DMS 273 (cell line): ENCODE measurements around the gene B4GALT4.
"Not testable (repeated sequence)": the region's sequence is repeated elsewhere in the genome, so short reads cannot be mapped to it uniquely, and the experiment has no call there.

Experiments used
- DNase-seq: peaks from one replicate; lab custom pipeline; 2025; ENCODE audit not compliant: unreplicated experiment; lab: John Stamatoyannopoulos, UW

Gene B4GALT4

DNA sequence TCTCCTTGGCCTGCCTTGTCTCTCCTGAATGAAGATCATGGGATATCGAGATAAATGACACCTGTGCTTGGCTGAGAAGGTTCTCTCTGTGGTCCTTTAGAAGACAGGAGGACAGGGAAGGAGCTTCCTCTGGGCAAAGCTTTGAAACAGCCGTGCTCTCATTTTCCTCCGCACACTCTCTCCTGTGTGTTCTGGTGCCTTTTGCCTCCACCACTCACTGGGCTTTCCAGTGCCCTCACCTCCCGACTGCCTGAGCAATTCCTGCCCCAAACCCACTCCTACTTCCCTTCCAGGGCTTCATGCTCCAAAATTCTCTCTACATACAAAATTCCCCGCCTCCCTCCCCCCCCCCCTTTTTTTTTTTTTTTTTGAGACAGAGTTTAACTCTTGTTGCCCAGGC, 35.0 kb downstream of the B4GALT4 start:
- DNase-seq: no peak

DNA sequence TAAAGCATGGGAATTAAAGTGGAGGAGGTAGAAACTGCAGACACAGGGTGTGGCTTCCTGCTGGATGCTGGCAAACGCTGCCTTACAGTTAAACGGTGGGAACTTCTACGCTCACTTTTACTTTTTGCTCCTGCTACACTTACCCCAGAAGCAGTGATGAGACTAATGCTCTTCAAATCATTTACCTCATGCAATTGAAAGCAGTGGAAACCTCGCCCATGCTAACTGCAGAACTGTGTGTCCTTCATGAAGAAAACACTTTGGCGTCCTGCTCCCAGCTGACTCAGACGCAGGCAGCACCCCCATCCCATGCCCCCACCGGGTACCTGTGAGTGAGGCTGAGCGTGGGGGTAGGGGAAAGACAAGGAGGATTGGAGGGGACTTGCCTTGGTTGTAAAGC, 35.5 kb downstream of the B4GALT4 start:
- DNase-seq: no peak

DNA sequence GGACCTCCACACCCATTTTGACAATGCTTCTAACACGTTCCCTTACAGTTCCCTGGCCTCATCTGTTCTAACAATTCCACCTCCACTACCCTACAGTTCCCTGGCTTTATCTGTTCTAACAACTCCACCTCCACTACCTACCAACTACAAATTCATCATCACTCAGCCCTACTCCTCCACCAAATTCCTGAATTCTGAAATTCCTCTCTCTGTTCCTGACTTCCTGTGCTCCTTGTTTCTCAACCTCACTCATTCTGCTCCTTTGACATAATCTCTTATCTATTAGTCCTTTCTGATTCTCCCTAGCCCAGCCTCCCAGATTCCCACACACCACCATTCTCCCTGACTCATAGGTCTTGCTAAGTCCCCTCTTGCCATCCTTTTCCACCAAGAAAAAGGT, 44.8 kb downstream of the B4GALT4 start:
- DNase-seq: no peak

DNA sequence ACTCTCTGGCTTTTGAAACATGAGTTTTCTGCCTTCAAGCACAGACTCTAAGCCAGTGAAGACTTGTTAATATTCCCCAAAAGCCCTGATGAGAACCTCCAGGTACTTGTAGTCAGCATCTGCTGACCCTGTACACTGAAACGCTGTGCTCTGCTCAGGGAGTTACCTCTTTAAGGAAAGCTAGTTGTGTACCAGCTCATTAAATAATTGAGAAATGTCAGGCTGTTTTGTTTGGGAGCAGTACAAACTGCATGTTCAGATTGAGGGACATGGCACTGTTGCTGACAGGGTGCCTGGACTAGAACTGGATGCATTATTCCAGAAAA, 45.6 kb downstream of the B4GALT4 start:
- DNase-seq: no peak

DNA sequence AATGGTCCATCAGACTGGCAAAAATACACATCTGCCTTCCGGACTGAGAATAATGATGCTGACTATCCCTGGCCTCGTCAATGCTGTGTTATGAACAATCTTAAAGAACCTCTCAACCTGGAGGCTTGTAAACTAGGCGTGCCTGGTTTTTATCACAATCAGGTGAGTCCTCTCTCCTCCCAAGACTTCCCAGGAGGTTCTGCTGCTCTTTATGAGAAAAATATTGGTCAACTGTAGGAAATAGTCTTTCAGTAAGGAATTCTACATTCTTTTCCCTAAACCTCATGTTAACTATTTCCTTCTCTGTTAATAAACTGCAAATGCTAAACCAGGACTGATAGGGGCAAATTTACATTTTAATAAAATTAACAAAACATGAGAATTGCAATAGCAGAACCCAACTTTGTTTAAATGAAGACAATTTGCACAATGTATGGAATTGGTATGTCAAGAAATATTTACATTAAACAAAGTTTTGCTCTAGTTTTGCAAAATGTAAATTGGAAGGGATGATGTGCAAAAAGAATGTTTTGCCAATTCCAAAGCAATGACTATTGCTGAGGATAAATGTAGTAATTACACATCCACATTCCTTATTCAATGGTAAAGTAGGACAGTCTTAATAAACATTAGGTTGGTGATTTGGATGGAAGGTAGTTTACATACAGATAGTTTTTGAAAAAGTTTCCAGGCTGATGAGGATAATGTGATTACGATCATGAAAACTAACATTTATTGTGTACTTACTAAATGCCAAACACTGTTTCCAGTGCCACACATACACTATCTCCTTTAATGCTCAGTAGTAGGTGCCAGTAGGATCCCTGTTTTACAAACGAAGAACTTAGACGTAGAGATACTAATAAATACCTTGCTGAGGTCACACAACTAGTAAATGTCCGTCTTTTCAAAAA, 46.2 kb downstream of the B4GALT4 start:
- no peak for DNase-seq

DNA sequence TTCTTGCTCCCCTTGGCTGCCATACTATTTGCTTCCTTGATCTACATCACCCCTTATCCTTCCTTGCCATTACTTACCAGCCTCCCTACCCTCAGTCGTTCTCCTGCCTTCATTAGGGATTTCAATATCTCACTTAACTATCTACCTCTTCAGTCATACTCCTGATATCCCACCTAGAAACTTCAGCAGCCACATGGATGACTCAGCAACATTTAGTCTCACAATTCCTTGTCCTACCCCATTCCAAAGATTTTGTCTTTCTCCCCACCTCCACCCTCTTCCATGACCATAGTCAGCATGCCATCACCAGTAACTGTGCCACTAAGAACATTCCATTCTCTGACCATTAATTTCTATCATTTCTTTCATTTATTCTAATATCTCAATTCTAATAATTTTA, 48.9 kb downstream of the B4GALT4 start:
- no peak for DNase-seq

DNA sequence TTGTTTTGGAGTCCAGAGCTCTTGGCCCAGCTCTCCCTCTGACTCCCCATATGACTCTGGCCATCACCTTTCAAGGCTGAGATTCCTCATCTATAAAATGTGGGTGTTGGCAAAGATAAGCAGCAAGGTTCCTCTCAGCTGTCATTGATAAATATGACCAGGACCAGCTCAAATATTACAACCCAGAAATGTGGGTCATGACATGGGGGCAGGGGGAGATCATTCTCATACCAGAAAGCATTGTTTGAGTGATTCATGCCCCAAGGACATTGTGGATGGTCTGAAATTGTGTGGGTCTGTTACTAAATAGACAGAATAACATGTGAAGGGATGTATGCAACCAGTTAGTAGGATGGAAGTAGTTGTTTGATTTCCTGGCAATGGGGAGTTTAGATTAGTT, 53.4 kb downstream of the B4GALT4 start:
- no peak for DNase-seq

DNA sequence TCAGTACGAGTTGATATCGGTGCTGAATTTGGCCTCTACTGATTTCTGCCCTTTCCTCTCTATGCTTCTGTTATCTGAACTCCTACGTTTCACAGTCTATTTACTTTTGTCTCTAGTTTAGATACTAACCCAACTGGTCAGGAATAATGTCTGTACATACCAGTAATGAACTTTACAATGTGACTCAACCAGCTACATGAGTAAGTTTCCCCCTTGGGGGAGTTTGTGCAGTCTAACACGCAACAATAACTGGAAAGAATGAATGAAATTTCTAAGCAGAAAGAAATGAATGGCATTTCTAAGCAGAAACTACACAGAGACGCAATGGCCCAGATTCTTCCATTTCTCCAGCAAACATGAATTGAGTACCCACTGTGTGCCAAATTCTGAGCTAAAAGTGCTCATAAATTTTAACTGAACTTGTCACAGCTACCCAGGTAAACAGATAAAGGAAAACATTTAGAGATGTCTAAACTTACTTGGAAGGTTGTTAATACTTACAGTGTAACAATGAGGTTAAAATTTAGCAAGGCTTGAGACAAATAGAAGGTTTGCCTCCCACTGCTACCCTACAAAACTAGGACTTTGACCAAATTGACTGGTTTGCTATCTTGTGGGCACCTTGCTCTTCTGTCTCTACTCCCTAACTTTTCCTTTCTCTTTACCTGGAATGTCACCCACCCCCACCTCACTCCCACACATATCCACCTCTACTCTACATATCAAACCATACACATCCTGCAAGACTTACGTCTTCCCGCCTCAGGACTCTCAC, 55.7 kb downstream of the B4GALT4 start:
- no peak for DNase-seq

DNA sequence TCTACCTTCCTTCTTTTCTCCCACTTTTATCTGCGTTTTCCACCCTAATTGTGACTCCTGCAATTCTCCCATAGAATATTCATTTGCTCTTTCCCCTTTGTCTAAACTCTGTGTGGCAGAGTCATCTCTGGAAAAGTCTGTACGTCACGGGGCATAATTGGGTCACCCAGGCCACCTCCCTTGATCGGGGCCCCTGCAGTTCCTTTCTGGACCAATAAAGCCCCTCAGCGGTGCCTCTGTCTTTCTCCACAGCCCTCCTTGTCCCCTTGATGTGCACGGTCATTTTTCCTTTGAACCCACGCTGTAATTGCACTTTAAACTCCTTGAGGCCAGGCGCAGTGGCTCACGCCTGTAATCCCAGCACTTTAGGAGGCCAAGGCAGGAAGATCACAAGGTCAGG, 56.6 kb downstream of the B4GALT4 start:
- no peak for DNase-seq

DNA sequence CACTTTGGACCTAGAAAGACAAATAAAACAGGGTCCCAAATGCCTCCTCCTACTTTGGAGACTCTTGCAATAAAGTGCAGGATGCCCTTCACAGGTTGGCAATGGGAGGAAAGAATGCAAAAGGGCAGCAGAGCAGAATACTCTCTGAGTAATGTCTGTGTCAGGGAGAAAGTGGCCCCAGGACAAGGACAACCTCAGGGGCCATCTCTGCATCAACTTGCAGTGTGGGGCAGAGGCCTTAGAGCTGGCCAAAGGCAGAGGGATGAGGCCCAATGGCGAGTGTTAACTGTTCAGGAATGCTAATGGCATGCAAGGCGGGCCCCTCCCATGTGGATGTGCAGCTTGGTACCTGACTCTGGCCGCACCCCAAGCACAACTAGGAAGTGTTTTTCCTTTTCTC, 58.9 kb downstream of the B4GALT4 start:
- DNase-seq: no peak

DNA sequence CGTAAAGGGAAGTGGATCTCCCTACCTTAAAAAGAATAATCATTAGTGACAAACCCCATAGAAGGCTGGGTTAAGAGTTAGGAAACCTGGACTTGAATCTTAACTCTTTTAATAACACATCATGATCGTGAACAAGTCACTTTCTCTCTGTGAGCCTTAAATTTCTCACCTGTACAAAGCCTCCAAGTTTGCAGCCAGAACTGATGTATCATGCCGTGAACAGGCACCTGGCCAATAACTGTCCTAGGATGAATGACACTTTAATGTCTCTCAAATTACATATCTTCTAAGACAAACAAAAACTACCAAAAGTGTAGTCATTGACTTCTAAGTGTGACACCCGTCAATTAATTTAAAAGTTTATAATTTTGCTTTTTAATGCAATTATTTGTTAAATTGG, 63.4 kb downstream of the B4GALT4 start:
- no peak for DNase-seq

DNA sequence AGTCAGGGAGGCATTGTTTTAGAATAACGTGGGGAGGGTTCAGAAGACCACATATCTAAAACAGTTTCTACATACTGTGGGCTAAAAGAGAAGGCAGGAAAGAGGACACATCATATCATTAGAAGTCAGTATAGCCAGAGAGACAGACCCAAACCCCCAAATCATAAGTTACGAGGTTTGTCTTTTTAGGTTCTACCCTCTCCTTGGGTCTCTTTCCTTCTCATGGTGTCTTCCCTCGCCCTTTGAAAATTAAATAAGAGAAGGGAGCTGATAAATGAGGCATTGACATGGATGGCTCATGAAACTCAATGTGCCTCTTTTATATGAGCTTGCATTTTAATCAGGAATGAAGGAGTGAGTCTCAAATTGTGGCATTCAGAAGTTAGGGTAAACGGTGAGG, 63.9 kb downstream of the B4GALT4 start:
- DNase-seq: no peak

DNA sequence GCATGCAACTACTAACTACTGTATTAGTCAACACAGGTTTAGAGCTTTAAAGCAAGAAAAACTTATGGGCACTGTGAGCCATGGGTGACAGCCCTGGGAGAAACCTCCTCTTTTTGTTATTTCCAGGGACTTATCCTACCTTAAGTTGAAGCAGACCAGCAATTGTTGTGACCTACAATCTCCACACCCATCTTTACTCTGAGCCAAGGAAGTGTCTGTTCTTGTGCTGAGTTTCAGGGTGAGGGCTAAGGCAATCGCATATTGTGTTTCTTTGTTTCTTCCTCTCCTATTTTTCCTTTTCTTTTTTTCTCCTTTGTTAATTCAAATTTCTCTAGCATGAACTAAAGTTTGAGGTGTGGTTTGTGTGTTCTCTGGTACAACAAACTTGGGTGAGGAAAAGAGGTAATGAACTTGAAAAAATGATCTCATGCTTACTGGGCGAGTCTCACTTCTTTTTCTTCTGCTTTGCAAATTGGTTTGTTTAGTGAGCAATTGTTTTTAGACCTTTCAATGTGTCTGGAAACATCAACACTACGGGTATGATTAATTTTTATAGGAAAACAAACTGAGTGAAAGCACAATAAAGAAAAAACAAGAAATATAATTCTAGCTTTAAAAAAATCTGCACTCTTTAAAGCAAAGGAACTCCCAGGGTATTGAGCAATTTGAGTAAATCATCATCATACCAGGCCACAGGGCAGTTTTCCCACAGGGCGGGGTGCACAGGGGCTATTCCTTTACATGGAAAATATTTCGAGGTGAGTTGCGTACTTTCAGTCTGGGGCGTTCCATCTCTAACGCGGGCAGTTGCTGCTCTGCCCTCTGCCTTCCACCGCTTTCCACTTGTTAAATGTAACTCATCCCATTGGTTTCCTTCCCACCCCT, 64.6 kb downstream of the B4GALT4 start:
- no peak for DNase-seq

DNA sequence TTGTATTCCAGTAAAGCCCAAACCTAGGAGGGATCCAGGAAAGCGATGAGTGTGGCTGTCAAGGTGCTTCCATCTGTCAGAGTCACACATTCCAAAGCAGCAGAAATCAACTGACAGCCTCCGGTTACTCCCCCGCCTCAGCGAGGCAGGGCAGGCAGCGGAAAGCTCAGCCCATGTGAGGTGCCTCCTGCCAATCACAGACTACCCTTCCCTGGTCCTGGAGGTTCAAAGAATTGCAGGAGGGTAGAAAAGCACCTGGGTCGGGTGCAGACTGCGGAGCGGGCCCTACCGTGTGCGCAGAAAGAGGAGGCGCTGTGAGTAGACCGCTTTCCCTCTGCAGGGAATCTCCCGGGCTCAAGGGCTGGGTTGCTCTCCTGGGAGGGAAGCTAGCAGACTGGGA, 67.4 kb downstream of the B4GALT4 start, which contains the start of gene UPK1B:
Gene UPK1B (plus strand): TSS at position 274 of the 400 bp plus-strand sequence. CDS start 13,144 bp downstream, outside the sequence.
- no peak for DNase-seq

DNA sequence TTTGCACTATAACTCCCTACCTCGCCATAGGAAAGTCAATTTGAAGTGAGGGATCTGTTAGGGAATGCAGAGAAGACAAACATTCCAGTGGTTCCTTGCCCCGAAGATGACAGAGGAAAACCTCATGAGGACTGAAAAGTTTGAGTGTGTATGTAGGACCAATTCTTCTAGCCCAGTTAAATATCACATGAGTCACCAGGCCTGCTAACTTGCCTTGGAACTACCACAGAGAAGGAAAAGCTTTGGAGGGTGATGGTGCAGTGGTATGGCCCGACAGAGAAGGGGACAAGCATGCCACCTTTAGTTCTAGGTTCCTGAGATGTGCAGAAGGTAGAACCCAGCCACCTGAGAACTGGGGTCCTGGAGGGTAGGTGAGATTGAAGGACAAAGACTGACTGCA, 69.9 kb downstream of the B4GALT4 start:
- DNase-seq: no peak

DNA sequence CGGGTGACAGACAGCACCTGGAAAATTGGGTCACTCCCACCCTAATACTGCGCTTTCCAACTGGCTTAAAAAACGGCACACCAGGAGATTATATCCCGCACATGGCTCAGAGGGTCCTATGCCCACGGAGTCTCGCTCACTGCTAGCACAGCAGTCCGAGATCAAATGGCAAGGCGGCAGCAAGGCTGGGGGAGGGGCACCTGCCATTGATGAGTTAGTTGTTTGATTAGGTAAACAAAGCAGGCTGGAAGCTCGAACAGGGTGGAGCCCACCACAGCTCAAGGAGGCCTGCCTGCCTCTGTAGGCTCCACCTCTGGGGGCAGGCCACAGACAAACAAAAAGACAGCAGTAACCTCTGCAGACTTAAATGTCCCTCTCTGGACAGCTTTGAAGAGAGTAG, 75.9 kb downstream of the B4GALT4 start:
- not testable (repeated sequence) for DNase-seq
